Stimulated activated CD4-positive, alpha-beta T cell treated with anti-CD3 and anti-CD28 coated beads, Interleukin-1b, Interleukin-23, amount 100 ng/mL, for 4 hours (primary cell): ENCODE data around the gene CAPN14.

Source experiments
- DNase-seq, 2 donors: peaks; one replicate each; pipeline ENCODE4 v3.0.0-alpha.2; 2020; ENCODE audit warnings: low read depth in 2 of 2

Gene CAPN14, protein sequence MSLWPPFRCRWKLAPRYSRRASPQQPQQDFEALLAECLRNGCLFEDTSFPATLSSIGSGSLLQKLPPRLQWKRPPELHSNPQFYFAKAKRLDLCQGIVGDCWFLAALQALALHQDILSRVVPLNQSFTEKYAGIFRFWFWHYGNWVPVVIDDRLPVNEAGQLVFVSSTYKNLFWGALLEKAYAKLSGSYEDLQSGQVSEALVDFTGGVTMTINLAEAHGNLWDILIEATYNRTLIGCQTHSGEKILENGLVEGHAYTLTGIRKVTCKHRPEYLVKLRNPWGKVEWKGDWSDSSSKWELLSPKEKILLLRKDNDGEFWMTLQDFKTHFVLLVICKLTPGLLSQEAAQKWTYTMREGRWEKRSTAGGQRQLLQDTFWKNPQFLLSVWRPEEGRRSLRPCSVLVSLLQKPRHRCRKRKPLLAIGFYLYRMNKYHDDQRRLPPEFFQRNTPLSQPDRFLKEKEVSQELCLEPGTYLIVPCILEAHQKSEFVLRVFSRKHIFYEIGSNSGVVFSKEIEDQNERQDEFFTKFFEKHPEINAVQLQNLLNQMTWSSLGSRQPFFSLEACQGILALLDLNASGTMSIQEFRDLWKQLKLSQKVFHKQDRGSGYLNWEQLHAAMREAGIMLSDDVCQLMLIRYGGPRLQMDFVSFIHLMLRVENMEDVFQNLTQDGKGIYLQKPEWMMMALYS

GRCh38 chr2:31217465-31218200 is at the start of gene CAPN14:
TSS of gene CAPN14 (minus strand) at chr2:31217515. CDS start at chr2:31205447, 12,068 bp downstream.
- DNase-seq: no peak

GRCh38 chr2:31266804-31267203 is 49.5 kb upstream of the CAPN14 start:
- DNase-seq: no peak

- no peak for DNase-seq
These were observed 47.9 kb upstream of the CAPN14 start for GRCh38 chr2:31265234-31265633.

DNA sequence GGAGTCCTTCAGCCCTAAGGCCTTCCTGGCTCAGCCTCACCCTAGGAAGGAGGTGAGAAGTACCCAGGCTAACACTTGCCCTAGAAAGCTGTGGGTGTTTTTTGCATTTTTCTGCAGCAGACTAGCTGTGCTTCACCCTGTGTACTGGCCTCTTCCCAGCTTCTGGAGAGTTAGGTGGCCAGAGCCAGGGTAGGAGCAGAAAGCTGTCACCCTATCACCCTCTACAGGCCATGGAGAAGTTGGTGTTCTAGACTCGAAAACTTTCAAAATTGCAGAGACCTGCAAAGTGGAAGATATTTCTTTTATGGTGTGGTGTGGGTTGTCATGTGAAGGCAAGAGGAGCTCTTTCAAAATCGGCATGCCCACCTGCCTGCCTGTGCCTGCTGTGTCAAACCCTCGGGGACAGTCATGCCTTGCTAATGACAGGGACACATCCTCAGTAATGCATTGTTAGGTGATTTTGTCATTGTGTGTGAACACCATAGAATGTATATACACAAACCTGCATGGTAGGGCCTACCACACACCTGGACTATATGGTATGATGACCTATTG is 46.4 kb upstream of the CAPN14 start:
- DNase-seq: no peak

GRCh38 chr2:31260870-31261269 is 43.6 kb upstream of the CAPN14 start:
- DNase-seq: no peak

GRCh38 chr2:31259075-31259474 is 41.8 kb upstream of the CAPN14 start:
- no peak for DNase-seq

GRCh38 chr2:31258351-31258750 is 41.0 kb upstream of the CAPN14 start:
- DNase-seq: no peak

DNA sequence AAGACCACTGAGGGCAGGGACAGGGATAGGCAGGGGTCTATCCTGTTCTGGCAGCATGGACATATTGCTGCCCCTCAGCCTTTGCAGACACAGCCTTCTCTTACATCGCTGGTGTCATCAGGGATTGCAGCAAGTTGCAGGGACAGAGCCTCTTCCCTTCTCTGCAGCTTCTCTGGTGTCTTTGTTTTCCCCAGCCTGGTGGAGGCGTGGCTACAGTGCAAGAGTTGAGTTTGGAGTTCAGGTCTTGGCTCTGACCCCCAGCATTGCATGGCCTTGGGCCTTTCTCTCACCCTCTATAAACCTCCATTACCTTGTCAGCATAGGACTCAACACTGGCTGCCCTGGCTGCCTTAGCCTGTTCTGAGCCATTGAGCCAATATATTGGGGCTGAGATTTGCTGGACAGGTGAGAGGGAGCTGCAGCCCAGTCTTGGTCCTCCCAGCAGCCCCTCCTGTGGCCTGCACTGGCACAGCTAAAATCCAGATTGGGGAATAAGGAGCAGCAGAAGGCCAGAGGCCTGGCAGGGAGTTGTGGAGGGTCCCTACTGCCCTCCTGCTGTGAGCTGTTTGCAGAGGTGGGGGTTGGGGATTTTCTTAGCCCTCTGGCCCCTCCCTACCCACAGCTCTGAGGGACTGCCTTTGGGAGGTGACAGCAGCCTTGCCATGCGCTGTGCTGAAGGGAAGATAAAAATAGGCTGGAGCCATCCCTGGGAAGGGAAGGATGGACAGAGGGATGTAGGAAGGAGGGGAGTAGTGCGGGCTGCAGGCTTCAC is 39.5 kb upstream of the CAPN14 start:
- no peak for DNase-seq

DNA sequence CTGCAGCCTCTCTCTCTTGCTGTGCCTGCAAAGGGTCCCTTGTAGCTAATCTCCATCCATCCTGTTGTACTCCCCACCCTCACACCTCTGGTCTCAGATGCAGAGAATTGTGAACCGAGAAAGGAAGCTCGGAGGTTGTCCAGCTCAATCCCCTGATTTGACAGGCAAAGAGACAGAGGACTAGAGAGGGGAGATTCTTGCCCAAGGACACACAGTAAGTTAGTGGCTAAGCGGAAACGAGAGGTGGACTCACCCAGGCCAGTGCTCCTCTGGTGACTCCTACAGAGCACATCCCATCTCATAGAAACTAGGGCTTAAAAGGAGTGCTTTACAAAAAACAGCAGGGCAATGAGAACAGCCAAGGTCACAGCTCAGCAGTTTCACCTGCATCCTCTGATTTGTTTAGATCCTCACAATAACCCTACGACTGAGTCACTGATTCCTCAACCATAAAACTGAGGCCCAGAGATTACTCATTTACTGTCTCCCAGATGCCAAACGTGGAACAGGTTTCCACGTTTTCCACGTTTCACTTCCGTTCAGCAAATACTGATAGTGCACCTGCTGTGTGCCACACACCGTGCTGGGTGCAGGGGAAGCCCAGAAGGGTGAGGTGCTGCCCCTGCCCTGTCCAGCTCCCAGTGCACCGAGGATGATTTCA is 38.7 kb upstream of the CAPN14 start:
- DNase-seq: no peak

- DNase-seq: no peak
These were observed 37.2 kb upstream of the CAPN14 start for GRCh38 chr2:31254237-31255203.

DNA sequence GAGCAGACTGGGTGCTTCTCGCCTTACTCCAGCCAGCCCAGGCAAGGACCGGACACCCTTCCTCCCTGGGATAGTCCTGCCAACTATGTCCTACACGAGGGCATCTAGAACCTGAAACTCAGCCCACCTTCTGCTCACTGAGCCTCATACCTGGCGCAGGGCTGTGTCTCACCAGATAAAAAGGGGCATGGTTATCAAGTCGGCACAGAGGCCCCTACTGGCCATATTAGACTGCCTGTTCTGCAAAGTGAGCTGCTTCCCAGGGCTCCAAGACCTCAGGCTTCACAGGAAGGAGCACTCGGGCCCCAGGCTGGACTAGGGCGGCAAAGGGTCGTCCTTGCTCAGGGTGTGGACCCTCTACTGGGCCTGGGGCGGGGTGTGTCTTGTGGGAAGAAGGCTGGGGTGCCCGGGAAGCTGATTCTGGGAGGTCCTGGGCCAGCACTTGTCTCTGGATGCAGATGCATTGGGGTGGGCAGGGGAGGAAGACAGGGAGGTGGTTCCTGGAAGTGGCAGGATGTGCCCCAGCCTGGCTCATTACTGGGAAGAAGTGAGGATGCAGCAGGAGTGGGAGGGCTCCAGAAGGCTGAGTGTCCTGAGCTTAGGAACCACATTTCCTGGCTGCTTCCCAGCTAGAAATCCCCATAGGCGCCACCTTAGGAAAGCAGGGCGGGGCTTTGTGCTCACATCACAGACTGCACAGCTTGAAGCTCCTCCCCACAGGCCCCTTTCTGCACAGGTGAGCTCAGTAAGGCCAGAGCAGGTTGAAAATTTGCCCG is 36.2 kb upstream of the CAPN14 start:
- DNase-seq: no peak

DNA sequence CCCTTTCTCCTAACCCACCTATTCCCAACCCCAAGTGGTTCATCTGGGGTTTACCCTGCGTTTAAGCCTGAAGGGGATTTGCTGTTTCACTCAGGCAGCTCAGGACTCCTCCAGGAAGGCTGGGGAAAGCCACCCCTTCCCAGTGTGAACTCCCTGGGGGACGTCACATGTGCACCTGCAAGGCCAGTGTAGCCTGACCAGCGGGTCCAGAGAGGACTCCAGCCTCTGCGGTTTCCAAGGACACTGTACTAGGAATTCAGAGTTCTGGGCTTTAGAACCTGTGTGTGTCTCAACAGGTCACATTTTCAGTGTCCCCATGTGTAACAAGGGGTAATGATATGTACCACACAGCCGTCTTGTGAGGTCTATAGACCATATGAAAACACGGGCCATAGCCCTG is 34.5 kb upstream of the CAPN14 start:
- no peak for DNase-seq

GRCh38 chr2:31251018-31251417 is 33.7 kb upstream of the CAPN14 start:
- no peak for DNase-seq

- no peak for DNase-seq
These were observed 31.8 kb upstream of the CAPN14 start for GRCh38 chr2:31249009-31249690.

DNA sequence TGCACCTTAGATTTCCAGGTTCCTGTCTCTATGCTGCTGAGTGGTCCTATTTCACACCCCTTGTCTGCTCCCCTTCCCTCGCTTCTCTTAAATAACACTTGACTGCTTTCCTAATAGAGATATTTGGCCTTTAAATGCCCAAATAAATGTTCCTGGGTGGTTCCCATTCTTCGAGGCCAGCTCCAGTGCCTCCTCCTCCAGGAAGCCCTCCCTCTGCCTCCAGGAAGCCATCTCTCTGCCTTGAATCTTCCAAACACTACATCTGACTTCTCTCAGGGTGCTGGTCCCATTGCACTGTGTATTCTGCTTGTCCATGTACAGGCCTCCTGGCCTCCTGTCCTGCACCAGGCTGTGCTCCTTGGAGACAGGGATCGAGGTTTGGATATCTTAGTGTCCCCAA is 30.8 kb upstream of the CAPN14 start:
- no peak for DNase-seq

GRCh38 chr2:31247711-31248110 is 30.4 kb upstream of the CAPN14 start:
- no peak for DNase-seq

- no peak for DNase-seq
These were observed 29.0 kb upstream of the CAPN14 start for GRCh38 chr2:31246184-31246852.

DNA sequence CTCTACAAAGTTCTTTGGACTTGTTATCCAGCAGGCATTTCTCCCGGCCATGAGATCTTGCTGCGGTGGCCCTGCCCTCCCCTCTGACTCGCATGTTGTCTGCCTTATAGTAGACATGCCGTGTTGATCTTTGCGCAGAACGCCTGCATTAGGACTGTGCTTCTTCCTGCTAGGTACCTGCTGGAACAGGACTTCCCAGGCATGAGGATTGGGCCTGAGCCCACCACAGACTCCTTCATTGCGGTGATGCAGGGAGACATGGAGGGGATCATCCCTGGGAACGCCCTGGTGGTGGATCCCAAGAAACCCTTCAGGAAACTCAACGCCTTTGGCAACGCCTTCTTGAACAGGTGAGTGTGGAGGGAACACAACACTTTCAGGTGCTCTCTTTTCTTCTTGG is 26.8 kb upstream of the CAPN14 start:
- no peak for DNase-seq
